Muscle of arm (tissue), 12 donors: ENCODE measurements around the gene QKI. TPM values are rescaled to one million over a fixed set of nuclear protein-coding genes. Genes with fewer than 3 reads are reported as not detected.
"Not testable (repeated sequence)": the region's sequence is repeated elsewhere in the genome, so short reads cannot be mapped to it uniquely, and the experiment has no call there.

ENCODE experiments used
- DNase-seq: peaks from one replicate; pipeline ENCODE4 v3.0.0-alpha.2; 2013
- polyA plus RNA-seq, 12 donors: library from polyadenylated mRNA; unstranded; fragments of 120-200 nt; gene quantifications; one replicate each; pipeline ENCODE4 v1.2.1, GENCODE V29; 2013; ENCODE audit not compliant: insufficient read length in 12 of 12

The QKI gene
- polyA plus RNA-seq, 12 donors, result 139 to 291 (median 250) TPM

DNA sequence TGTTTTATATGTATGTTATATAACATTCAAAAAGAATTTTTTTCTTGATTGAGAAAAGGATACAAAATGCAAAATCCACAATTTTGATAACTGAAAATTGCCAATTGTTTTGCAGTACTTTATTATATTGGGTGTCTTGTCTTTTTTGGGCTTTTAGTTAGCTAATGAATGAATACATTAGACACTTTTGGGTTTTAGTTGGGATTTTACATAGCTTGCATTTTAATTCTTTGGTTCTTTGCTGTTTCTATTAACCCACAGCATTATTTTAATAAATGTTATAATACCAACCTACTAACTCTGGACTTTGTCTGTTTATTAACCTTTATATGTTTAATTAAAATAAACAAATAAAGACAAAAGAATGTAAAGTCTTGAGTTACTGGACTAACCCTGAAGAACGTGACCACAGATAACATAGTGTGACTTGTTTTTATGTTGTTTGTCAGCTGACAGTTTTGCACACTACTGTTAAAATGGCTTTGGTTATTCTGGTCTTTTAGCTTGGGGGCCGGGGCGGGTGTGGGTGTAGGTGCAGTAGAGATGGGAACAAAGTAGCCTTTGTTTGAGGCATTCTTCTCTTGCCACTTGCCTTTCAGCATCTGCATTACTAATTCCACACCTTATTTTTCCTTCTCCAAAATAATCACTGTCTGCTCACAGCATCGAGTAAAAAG lies 159.1 kb downstream of the QKI start:
- no peak for DNase-seq

DNA sequence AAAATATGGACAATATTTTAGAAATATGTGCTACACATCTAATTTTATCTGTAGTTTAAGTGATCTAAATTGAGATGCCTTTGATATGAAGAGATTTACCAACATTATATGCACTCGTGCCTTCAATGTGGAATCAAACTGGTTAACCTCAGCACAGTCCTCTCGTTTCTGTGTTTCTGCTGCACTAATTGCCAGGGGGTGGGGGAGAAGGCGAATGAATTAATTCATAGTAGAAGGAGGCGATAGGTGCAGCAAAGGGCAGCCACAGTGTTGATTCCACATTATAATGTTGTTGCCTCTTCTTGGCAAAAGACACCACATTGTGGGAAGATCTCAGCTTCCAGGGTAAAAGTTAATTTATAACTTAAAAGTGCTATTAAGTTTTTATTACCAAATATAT lies 161.6 kb downstream of the QKI start:
- no peak for DNase-seq

DNA sequence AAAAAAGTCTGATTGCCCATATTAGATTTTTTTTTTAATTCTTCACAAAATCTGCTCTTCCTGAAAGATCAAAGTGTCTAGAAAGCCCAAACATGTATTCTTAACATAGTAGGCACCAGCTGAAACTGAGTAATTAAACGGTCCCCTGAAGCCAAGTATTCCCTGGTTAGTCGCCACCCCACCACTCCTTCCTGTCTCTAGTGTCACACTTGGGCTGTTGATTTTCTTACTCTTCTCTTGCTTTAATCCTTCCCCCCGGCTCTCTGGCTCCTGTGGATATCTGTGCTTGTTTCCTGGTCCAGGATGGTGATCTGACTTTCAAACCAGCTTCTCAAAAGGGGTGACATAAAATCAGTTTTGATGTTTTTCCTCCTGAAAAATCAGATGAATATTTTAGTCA lies 162.9 kb downstream of the QKI start:
- DNase-seq, result no peak

DNA sequence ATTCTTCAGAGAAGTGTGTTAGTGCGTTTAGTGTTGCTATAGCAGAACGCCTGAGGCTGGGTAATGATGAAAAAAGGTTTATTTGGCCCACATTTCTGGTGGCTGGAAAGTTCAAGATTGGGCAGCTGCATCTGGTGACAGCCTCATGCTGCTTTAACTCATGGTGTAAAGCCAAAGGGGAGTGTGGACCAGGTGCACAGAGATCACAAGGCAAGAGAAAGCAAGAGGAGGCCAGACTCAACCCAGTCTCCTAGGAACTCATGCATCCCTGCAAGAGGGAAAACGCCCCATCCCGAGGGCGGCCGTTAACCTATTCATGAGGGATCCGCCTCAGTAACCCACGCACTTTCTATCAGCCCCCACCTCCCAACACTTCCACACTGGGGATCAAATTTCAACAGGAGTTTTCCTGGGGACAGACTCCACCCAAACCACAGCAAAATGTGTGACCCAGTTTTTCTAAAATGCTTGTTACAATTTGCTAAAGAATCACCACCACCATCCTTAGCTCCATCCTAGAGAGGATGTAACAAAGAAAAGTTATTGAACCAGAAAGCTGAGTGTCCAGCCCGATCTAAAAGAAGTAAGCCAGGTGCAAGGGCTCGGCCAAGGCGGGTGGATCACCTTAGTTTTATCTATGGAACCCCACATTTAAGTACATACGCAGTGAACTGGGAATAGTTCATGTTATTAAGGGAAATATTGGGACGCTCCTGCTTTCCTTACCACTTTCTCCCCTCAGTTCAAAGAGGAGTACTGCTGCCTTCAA lies 164.8 kb downstream of the QKI start:
- no peak for DNase-seq

DNA sequence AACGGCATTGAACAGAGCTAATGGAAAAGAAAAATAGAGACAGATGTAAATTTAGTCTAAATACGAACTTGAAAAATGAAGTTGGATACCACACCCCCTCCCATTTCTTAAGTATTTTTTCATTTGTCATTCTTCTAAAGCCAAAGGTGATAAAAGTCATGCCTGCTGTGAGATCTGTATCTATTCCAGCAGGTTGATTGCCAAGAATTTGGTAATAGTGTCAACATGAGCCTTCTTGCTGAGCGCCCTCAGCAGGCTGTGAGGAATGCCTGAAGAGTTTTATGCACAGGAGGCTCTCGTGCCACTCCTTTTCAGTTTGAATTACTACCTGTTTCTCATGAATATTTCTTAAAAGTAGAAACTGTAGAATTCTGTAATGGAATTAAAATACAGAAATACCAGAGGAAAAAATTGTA lies 165.4 kb downstream of the QKI start:
- DNase-seq, result no peak

DNA sequence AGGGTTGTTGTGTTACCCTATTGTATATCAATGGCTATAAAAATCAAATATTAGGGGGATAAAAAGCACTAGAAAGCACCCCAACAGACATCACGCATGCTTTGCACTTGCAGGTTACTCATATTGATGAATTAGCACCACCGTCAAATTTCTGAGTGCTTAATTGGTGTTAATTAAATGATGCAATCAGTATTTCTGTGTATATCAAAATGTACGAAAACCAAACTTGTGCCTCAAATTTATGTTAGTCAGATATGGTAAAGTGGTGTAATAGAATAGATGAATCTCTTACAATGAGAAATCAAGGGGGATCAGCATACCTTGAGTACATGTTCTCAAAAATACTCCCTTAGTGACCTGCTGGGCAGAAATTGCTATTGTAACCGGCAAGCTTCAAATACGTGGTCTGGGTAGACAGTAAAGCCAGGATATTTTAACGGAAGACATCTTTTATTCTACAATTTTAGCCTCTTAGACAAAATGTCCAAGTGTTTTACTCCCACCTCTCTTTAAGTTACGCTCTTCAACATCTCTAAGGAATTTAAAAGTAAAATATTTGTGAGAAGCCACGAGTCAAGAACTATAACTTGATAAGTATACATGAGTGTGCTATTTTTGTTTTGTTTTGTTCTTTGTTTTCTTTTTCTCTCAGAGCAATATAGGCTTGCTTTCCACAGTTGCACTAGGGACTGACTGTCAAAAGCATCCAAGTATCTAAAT lies 166.0 kb downstream of the QKI start:
- no peak for DNase-seq

DNA sequence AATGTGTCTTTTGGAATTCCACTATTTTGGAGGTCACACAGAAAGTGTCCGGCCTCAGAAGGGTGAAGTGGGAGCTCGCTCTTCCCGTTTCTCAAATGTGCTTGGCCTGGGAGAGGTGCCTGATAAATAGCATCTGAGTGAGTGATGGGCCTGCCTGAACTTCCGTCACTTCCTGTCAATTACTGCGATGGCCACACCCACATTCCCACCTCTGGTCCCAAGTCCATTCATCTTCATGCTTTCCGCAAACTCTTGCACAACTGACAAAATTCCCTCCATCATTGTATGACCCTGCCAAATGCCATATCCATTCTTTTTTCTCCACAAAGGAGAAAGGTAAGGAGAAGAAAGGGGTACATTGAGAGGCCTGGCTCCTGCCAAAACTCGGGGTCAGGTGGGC lies 169.0 kb downstream of the QKI start:
- no peak for DNase-seq

DNA sequence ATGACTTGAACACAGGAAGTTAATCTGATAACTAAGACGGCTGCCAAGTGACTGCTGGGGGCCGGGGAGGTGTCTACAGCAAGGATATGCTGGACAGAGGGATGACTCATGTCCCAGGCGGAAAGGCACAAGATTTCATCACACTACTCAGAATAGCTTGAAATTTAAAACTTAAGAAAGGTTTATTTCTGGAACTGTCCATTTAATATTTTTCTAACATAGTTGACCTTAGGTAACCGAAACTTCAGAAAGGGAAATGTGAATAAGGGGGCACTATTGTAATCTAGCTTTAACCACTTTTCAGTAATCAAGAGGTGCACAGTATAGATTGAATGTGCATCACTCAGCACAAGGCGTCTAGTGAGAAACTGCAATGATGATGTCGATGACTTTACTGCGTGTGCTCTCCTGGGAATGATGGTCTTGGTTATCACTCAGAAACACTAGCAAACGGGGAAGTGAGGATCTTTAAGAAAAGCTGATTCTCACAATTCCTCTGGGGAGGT lies 171.5 kb downstream of the QKI start:
- no peak for DNase-seq

DNA sequence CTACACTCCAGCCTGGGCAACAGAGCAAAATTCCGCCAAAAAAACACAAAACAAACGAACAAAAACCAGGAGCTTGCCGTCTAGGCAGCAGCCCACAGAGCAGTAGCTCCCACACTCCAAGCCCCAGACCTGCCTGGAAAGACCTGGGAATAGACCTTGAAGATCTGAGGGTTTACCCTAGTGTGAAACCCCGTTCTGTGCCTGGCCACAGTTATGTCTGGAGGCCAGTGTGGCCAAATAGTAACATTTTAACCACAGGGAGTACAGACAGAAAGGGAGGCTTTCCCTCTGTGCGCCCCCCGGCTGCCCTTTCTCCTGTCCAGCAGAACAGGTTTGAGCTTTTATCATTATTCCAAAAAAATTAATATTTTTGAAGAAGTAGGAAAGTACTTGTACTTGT lies 172.4 kb downstream of the QKI start:
- no peak for DNase-seq

DNA sequence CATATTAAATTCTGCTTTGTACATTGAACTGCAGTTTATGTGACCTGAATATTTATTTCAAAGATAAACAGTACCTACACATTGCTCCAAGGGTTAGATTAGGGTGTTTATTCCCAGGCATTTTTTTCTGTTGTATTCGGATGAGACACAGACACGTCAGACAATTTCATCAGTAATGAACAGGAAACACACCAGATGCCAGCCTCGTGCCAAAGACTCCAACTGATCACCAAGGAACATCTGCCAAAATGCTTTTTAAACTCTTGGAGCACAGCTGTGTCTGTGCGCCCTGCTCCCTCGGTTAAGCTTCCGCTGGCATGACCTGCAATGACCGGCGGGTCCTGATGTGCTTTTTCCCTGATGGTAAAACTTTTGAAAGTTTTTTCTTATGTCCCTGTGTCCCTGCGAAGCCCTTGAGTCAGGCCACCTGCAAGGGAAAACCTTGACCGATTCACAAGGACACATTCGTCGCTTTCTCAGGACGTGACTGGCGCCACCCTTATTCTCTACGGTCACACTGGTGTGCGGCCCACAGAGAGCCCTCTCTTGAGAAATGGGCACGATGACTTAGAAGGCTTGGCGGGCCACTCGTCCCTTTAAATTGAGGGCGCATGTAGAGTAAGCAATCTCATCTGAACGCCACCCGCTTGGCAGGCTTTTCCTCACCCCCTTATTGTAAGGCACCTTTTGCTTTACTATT lies 173.9 kb downstream of the QKI start:
- DNase-seq, result no peak

DNA sequence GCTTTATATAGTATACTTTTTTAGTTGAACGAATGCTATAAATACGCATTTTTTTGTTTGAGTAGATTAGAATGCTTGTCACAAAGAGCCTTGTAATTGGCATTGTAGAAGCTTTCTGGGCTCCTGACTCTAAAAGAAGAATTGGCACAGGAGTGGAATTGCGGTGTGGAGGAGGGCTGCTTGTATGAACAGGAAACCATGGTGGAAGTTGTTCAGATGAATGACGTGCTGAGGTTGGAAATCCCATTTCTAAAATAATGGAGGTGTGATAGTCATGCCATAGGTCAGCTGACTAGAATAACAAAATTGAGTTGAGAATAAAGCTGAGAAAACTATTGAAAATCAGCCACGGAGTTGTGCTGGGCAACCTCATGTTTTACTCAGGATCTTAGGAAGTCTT lies 174.9 kb downstream of the QKI start:
- no peak for DNase-seq

DNA sequence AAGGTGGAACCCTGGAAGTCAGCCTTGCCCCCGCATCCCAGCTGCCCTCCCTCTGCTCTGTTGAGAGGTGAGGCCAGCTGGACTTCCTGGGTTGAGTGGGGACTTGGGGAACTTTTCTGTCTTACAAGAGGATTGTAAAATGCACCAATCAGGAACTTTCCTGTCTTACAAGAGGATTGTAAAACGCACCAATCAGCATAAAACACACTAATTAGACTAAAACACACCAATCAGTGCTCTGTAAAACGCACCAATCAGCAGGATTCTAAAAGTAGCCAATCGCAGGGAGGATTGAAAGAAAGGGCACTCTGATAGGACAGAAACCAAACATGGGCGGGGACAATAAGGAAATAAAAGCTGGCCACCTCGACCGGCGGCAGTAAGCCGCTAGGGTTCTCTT lies 175.6 kb downstream of the QKI start:
- DNase-seq, result not testable (repeated sequence)

DNA sequence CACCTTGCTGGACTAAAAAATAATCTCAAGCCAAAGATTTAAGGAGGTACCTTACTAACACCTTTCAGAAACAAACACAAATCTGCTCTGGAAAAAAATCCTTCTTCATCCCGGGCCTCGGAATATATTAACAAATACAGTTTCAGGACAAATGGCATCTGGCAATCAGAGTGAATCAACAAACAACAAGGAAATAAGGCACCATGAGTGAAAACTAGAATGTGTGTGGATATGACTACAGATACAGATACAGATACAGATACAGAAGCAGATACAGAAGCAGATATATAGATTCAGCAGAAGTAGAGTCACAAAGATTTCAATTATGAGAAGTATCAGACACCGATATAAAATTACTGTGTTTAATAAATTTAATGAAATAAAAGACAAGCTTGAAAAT lies 178.4 kb downstream of the QKI start:
- DNase-seq, result no peak

DNA sequence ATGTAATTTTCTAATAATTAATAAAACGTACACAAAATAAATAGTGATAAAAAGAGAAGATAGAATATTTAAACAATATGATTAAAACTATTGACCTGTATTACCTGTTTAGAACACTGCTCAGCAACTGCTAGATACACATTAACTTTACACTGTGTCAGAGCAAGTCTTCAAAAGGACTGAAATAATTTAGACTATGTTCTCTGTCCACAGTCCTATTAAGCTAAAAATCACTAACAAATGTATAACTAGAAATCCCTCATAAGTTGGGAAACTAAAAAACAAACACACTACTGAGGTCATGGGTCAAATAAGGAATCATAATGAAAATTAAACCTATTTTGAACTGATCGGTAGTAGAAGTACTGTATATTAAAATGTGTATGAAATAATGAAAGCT lies 181.7 kb downstream of the QKI start:
- no peak for DNase-seq

DNA sequence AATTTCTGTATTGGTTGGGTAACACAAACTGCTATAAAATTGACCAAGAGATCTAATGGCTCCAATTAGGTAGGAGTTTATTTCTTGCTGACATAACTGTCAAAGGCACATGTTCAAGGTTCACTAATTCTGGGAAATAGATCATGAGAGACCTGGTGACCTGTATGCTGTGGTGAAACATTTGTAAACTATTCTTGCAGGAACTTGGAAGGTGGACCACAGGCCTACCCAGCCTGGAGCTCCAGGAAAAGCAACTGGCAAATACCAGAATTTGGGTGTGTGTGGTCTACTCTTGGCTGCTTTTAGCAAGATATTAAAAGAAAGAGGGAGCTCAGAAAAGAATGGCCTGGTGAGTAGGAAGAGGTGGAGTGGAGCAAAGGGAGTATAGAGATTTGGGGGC lies 184.6 kb downstream of the QKI start:
- no peak for DNase-seq

DNA sequence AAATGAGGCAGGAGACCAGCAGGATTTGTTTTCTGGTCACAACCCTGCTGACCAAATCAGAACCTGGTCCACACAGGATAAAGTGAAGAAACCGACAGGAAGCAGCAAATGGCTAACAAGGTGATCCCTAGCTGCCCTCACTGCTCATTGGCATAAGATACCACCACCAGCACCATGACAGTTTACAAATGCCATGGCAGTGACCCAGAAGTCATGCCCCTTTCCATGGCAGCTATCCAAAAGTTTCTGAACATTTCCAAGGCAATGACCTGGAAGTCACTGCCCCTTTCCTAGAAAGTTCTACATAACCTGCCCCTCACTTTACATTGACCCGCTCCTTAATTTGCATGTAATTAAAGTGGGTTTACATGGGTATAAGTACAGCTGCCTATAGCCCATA lies 185.2 kb downstream of the QKI start:
- DNase-seq, result no peak

DNA sequence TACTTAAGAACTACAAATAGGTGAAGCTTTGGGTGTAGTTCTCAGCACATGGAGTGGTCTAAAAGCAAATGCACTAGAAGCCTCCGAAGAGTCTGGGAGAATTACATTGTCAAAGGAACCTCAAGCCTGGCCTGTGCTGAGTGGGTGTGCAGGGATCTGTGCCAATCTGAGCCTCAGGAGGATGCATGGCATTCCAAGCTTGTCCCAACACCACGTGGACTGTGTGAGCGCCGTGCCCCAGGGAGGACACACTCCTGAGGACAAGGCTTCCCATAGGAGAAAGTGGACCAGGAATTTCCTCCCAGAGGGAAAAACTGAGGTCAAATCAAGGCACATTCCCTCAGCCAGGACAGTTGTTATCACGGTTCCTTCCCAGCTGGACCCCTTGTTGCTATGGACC lies 185.8 kb downstream of the QKI start:
- DNase-seq, result no peak

DNA sequence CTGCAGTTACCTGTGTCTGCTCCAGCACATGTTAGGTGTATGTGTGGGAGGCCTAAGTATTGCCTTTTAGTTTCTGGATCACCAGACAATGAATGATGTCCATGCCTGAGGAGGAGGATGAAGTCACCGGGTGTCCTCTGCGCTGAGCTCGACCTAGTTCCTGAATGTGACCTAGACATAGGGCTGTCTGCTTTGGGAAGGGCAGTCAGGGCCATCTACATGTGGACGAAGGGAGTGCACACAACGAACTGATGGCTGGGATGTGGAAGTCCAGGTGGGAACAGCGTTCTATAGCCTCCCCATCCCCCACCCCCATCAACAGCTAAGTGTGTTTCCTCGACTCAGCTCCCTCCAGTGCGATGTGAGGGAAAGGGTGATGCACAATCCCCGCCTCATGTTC lies 186.3 kb downstream of the QKI start:
- DNase-seq, result no peak

DNA sequence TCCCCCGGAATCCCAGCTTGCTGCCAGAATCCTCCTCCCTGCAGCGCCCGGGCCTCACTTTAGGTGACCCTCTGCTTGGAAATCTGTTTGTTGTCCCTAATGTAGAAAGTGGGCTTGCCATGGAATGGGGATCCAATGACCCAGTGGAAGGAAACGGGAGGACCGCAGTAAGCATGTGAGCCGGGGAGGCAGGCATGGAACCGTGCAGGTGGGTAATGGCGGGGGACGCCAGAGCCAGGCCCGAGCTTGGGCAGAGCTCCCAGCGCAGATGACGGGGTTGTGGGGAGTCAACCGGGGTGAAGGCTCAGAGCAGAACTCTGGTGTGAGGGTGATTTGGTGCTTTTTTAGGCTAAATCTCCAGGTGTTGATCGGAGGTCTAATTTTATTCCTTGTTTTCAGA lies 188.3 kb downstream of the QKI start:
- DNase-seq, result no peak

DNA sequence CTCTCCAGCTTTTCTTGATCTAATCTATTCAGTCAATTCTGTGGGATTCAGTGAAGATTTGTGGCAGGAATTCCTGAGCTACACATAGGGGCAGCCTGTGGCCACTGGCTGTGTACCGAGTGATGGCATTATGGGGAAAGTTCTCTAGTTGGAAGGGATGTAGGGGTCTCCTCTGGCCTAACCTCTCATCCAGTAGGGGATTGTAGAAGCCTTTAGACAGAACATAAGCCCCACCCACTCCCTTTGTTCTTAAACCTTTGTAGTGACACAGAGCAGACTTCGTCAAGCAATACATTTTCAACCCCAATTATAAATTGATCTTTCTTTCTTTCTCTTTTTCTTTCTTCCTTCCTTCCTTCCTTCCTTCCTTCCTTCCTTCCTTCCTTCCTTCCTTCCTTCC lies 188.9 kb downstream of the QKI start:
- no peak for DNase-seq

DNA sequence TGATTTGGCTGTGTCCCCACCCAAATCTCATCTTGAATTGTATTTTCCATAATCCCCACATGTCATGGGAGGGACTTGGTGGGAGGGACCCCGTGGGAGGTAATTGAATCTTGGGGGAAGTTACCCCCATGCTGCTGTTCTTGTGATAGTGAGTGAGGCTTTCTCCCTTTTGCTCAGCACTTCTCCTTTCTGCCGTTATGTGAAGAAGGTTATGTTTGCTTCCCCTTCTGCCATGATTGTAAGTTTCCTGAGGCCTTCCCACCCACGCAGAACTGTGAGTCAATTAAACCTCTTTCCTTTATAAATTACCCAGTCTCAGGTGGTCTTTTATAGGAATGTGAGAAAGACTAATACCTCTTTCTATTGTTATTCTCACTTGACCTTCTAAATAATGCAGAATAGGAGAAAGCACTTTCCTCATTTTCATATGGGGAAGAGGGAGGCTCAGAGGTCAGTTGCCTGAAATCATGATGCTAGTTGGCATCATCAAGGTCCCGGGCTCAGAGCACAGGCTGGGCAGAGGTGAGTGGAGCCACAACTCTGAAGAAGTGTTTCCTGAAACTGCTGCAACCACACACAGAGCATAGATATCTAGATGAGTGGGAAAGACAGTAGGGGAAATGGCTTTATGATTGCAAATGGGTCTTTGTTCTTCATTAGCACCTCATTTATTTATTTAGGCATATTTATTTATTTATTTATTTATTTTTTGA lies 191.0 kb downstream of the QKI start:
- no peak for DNase-seq

DNA sequence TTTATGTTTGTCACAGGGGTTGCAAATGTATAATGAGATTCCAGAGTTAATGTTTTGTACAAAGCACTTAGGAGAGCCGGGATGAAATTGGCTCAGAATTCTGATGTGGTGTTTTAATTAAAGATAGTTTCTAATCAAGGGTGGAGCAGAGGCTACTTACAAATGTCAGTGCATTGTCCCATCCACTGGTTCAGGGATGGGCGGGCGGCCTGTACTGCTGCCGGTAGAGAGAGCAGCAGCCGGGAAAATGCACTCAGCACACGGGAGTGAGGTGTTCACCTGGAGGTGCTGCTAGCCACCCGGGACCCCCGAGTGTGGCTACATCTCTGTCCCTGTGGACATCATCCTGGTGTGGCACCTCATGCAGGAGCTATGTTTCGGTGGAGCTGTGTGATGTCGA lies 193.3 kb downstream of the QKI start:
- no peak for DNase-seq
